Measurements from ENCODE around the gene RAB11FIP3. TPM values are rescaled to one million over a fixed set of nuclear protein-coding genes. Genes with fewer than 3 reads are reported as not detected.

The RAB11FIP3 gene
- total and polyA plus RNA-seq, 10 of the 15 experiments (the other 5 are each of a cell fraction or from before 2014, with no cell fraction given): 1.2 to 27.3 (median 7.7) TPM

DNA sequence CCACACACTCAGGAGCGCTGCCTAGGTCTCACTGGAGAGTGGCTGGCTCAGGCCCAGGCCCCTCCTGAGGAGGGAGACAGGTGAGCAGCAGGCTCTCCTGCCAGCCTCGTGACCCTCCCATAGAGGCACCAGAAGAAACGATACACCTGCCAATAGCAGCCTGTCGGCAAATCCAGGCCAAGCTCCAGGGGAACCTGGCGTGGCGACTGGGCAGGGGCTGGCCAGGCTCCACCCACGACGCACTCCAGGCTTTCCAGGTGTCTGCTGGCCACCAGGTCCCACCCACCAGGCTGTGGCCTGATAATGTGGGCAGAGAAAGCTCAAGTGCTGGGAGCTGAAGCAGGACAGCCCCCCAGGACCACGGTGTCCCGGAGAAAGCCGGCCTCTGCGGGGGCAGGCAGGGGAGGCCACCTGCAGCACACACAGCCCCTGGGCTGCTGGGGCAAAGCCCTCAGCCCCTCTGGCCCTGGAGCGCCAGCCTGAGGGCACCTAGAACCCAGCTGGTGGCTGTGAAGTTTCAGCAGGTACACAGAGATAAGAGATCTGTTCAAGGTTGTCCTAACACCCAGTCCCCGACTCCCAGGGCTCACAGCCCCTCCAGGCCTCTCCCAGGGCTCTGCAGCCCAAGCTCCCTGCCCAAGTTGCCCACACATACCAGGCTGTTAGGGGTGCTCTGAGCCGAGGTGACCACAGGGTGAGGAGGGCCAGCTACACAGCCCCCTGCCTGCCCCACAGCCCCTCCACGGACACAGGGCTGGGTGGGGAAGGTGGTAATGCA lies 46.1 kb upstream of the RAB11FIP3 start:
- SMC1A ChIA-PET (ENCODE audit: uncharacterized antibody, unreplicated experiment): interaction anchor here (1.3 kb wide), 1 partner anchor 8 kb away, joined by 6 read pairs; the partner anchor contains the start of gene MRPL28
- H3K79me2 ChIP-seq (ENCODE audit: control insufficient read depth, insufficient read depth, low read length): peaks cover 14% of the 10 kb centered on the region
- no peaks in the 10 kb centered on the region for H3K27me3 ChIP-seq (replicated peaks in 1 of 2; ENCODE audit: control insufficient read depth in 2 of 2, insufficient read depth in 2 of 2, low read length in 1 of 2)
- H3K9ac ChIP-seq (ENCODE audit: control insufficient read depth, insufficient read depth, low read length): no peak overlapping the region
- no TSS peak for BruUV-seq (replicated peaks)
- in situ Hi-C loops (cut with MboI) (no loop called here), intact Hi-C loops (cut with micrococcal nuclease; ENCODE audit: unreplicated experiment) (no loop called here)
- no peak overlapping the region for H3K4me3 ChIP-seq
- H3K4me1 ChIP-seq (ENCODE audit: control insufficient read depth, insufficient read depth, low read length): peaks cover 14% of the 10 kb centered on the region
- no peaks in the 10 kb centered on the region for H4K20me1 ChIP-seq (ENCODE audit: control insufficient read depth, insufficient read depth)
- 98% methylated on average over 15 of the region's 16 CpGs for WGBS (ENCODE audit: insufficient coverage, insufficient replicate concordance, low lambda C conversion rate, missing lambda C conversion rate)
- RAD21 ChIA-PET (ENCODE audit: unreplicated experiment): no interaction called here
- no peak overlapping the region for H2AFZ ChIP-seq (ENCODE audit: control insufficient read depth, low read depth, low read length)
- POLR2A ChIA-PET: interaction anchor here (0.5 to 3.8 kb wide), 2 partner anchors 8 to 55 kb away, joined by 3 to 22 read pairs; partner anchors contain the start of gene MRPL28
- no peak overlapping the region for H3K27ac ChIP-seq (ENCODE audit: control insufficient read depth, insufficient read depth)
- FAIRE-seq: no peak
- 0 out of 2 replicates have a peak overlapping the region, but pooled peaks have one; percentile 89 for H3K4me2 ChIP-seq (ENCODE audit: control insufficient read depth, insufficient read depth)
- DNase-seq (ENCODE audit: low read depth, low spot score): no peak
- CTCF ChIA-PET: no interaction called here
- H3K9me3 ChIP-seq (replicated peaks; ENCODE audit: control insufficient read depth, insufficient read depth, low read length): no peaks in the 10 kb centered on the region
- peaks cover 0 to 7% of the 10 kb centered on the region in 2 experiments; a peak in 2 of 4 replicates for H3K36me3 ChIP-seq (ENCODE audit: control insufficient read depth in 2 of 2, insufficient read depth in 2 of 2, low read length in 1 of 2)
- no peak for ATAC-seq
- TF ChIP-seq ZNF24 (IDR thresholded peaks at IDR 0.05) (no peak), NR2C2 (IDR thresholded peaks at IDR 0.05; ENCODE audit: borderline replicate concordance, control insufficient read depth, insufficient read length, low read depth) (no peak), BACH1 (IDR thresholded peaks at IDR 0.05; ENCODE audit: borderline replicate concordance) (no peak), SUZ12 (IDR thresholded peaks at IDR 0.05; ENCODE audit: unreplicated experiment) (no peak), ESRRA (IDR thresholded peaks at IDR 0.05; ENCODE audit: low read length) (no peak), SREBF1 (IDR thresholded peaks at IDR 0.05; ENCODE audit: low read length) (no peak), ZBED1 (IDR thresholded peaks at IDR 0.05; ENCODE audit: borderline replicate concordance) (no peak)
- TF ChIP-seq, protein P1, sequence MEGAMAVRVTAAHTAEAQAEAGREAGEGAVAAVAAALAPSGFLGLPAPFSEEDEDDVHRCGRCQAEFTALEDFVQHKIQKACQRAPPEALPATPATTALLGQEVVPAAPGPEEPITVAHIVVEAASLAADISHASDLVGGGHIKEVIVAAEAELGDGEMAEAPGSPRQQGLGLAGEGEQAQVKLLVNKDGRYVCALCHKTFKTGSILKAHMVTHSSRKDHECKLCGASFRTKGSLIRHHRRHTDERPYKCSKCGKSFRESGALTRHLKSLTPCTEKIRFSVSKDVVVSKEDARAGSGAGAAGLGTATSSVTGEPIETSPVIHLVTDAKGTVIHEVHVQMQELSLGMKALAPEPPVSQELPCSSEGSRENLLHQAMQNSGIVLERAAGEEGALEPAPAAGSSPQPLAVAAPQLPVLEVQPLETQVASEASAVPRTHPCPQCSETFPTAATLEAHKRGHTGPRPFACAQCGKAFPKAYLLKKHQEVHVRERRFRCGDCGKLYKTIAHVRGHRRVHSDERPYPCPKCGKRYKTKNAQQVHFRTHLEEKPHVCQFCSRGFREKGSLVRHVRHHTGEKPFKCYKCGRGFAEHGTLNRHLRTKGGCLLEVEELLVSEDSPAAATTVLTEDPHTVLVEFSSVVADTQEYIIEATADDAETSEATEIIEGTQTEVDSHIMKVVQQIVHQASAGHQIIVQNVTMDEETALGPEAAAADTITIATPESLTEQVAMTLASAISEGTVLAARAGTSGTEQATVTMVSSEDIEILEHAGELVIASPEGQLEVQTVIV (IDR thresholded peaks at IDR 0.05; ENCODE audit: borderline replicate concordance, partially characterized antibody): no peak
